Measurements from ENCODE around the gene ANKS6. TPM values are rescaled to one million over a fixed set of nuclear protein-coding genes. Genes with fewer than 3 reads are reported as not detected.

The ANKS6 gene
- total RNA-seq, 6 donors from 2014 or later: 25.6 to 56.2 (median 34.2) TPM

DNA sequence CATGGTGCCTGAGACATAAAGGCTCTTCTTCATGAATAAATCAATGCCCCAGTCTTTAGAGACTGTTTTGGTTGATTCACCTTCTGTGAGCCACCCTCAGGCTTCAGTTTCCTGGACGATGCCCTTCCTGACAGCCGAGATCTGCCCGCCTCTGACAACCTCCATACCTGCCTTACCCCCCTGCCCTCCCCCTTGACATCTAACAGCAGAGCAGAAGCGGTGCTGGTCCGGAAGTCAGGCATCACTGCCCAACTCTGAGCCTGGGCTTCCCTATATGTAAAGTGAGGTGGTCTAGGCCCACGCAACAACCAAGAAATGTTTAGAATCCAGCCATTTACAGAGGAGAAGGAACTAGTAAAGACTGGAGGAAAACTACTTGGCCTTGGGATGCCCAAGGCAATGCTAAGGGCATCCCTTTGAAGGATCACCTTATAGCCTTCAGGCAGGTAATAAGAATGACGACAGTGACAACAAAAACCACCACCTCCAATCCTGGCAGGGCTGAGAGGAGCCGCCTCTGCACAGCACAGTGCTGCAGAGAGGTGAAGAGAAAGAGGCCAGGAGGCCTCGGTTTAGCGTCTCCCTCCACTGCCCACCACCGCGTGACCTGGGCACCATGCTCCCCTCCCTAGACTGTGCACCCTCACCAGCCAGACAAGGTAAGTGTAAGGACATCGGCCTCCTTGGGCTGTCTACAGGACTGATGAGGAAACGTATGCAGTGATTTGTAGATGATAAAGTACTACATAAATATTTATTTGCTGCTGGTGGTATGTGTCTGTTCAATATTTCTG is 52.3 kb downstream of the ANKS6 start:
- no peak for TF ChIP-seq POLR2A (IDR thresholded peaks at IDR 0.05)
- TF ChIP-seq POLR2AphosphoS5 (IDR thresholded peaks at IDR 0.05): no peak
- TF ChIP-seq EP300 (IDR thresholded peaks at IDR 0.05): no peak
- no peak for TF ChIP-seq CTCF (IDR thresholded peaks at IDR 0.05)
- Histone ChIP-seq H3K4me1 (no peaks in the 10 kb centered on the region), H3K27ac (no peak overlapping the region), H3K9me3 (no peaks in the 10 kb centered on the region), H3K27me3 (no peaks in the 10 kb centered on the region), H3K4me3 (no peak overlapping the region), H3K36me3 (peaks cover 0 to 32% (median 14%) of the 10 kb centered on the region in 4 donors)
- ATAC-seq (ENCODE audit: low FRiP score in 2 of 2) (no peak), DNase-seq (no peak)
- 93 to 97% methylated on average over 13 to 14 of the region's 14 CpGs for WGBS, 2 donors

- Histone ChIP-seq H3K9me3 (no peaks in the 10 kb centered on the region), H3K27me3 (no peaks in the 10 kb centered on the region), H3K36me3 (peaks cover 0 to 30% (median 11%) of the 10 kb centered on the region in 4 donors), H3K27ac (no peak overlapping the region), H3K4me3 (no peak overlapping the region), H3K4me1 (no peaks in the 10 kb centered on the region)
- DNase-seq (no peak), ATAC-seq (ENCODE audit: low FRiP score in 2 of 2) (no peak)
- 91 to 97% methylated on average over 2 of the region's 2 CpGs for WGBS, 2 donors
- no peak for TF ChIP-seq EP300 (IDR thresholded peaks at IDR 0.05)
- TF ChIP-seq POLR2AphosphoS5 (IDR thresholded peaks at IDR 0.05): no peak
- TF ChIP-seq POLR2A (IDR thresholded peaks at IDR 0.05): no peak
- no peak for TF ChIP-seq CTCF (IDR thresholded peaks at IDR 0.05)
Measured at GRCh38 chr9:98743329-98743728, 53.0 kb downstream of the ANKS6 start.

DNA sequence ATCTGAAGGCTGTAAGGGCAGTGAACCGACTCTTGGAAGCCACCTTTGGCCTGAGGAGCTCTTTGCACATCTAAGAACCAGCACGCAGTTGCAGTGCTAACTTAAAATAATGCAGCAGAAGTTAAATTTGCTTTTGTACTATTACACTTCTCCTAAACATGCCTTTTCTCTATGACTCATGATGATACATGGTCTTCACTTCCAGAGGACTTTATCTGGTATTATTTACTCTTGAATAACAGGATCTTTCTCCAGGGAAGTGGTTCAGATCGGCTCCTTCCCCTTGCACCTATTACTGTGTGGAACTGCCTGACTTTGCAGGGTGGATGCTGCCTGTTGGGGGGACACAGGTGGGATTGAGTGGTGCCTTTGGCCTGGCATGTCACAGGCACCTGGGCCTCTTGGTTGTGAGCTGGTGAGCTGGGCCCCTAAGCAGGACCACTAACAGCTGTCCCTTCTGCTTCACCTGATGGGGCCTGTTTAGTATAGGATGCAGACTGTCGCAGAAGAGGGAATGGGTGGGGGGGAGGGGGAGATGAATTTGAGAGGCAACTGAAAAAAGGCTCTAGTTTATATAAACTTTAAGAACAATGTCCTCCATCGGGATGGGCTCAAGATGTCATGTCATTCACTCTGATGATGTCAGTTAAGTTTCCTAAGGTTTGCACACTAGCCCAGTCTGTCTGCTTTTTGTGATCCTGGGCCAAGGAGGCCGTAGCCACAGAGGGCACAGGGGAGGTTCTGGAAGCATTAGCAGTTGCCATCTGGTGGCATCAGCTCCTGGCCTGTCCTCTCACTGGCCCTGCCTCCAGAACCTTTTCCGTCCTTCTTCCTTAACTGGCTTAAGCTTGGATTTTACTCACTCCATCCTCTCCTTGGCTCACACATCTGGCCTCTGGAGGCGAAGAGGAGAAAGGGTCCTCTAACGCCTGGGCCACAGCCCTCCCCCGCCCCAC is 53.8 kb downstream of the ANKS6 start:
- 89 to 92% methylated on average over 9 of the region's 10 CpGs for WGBS, 2 donors
- no peak overlapping the region for H3K27ac ChIP-seq
- ATAC-seq (ENCODE audit: low FRiP score in 2 of 2) (no peak), DNase-seq (no peak)
- no peaks in the 10 kb centered on the region for H3K4me1 ChIP-seq
- no peaks in the 10 kb centered on the region for H3K27me3 ChIP-seq
- H3K9me3 ChIP-seq: no peaks in the 10 kb centered on the region
- H3K36me3 ChIP-seq: peaks cover 0 to 28% (median 10%) of the 10 kb centered on the region in 4 donors
- H3K4me3 ChIP-seq: no peak overlapping the region
- no peak for TF ChIP-seq POLR2A (IDR thresholded peaks at IDR 0.05)
- TF ChIP-seq EP300 (IDR thresholded peaks at IDR 0.05): no peak
- no peak for TF ChIP-seq POLR2AphosphoS5 (IDR thresholded peaks at IDR 0.05)
- no peak for TF ChIP-seq CTCF (IDR thresholded peaks at IDR 0.05)

DNA sequence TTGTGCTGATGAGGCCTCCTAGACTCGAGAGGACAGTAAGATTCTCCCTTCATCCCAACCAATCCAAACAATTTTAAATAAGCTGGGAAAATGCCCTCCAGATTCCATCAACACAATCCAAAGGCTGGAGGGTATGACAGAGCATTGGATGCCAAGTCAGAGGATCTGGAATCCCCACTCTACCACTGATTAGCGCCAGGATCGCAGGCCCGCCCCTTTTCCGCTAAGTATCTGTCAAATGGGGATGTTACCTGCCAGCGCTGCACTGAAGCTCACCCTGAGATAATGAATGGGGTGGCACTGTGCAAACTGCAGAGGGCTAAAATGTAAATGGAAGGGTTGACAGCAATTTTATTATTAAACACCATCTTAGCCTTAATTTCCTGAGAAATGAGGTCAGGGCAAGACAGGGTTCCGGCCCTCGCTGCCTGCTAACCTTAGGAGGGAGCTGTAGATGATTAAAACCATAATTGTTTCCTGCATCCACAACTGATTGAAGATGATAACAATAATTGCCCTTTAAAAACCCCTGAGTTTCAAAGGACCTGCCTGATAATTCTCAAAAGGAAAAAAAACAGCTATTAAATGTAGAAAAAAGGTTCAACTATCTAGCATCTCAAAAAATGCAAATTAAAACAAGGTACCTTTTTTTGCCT is 56.0 kb downstream of the ANKS6 start:
- no peak overlapping the region for H3K27ac ChIP-seq
- H3K9me3 ChIP-seq: no peaks in the 10 kb centered on the region
- no peak for ATAC-seq (ENCODE audit: low FRiP score in 2 of 2)
- no peaks in the 10 kb centered on the region for H3K4me1 ChIP-seq
- WGBS, 2 donors: 87 to 92% methylated on average over 8 of the region's 8 CpGs
- H3K27me3 ChIP-seq: no peaks in the 10 kb centered on the region
- TF ChIP-seq CTCF (IDR thresholded peaks at IDR 0.05): no peak
- no peak for TF ChIP-seq POLR2AphosphoS5 (IDR thresholded peaks at IDR 0.05)
- TF ChIP-seq EP300 (IDR thresholded peaks at IDR 0.05): no peak
- no peak for TF ChIP-seq POLR2A (IDR thresholded peaks at IDR 0.05)
- DNase-seq: no peak
- H3K4me3 ChIP-seq: no peak overlapping the region
- H3K36me3 ChIP-seq: peaks cover 0 to 37% (median 18%) of the 10 kb centered on the region in 4 donors

Measured in upper lobe of left lung (tissue), 6 donors.